GM21526 (cell line): ENCODE data around the gene GLIS1.

Source experiments
- ATAC-seq: cut with Tn5 transposase; IDR thresholded peaks from one replicate; pipeline ENCODE4 v1.9.1; 2021; ENCODE audit warnings: moderate library complexity; ENCODE audit not compliant: unreplicated experiment, low FRiP score

Gene GLIS1

GRCh38 chr1:53518775-53519174 is 220.2 kb downstream of the GLIS1 start:
- ATAC-seq = no peak

GRCh38 chr1:53517821-53518352 is 221.1 kb downstream of the GLIS1 start:
- no peak for ATAC-seq

GRCh38 chr1:53517109-53517508 is 221.9 kb downstream of the GLIS1 start:
- ATAC-seq = no peak

GRCh38 chr1:53516181-53516580 is 222.8 kb downstream of the GLIS1 start:
- no peak for ATAC-seq

- ATAC-seq = no peak
Measured at GRCh38 chr1:53514436-53514835, 224.5 kb downstream of the GLIS1 start.

GRCh38 chr1:53513846-53514245 is 225.1 kb downstream of the GLIS1 start:
- no peak for ATAC-seq

- ATAC-seq = no peak
Measured at GRCh38 chr1:53512807-53513755, 225.9 kb downstream of the GLIS1 start.

GRCh38 chr1:53511933-53512806 is 226.8 kb downstream of the GLIS1 start:
- no peak for ATAC-seq

- no peak for ATAC-seq
Measured at GRCh38 chr1:53511323-53511932, 227.5 kb downstream of the GLIS1 start.

GRCh38 chr1:53510215-53510614 is 228.7 kb downstream of the GLIS1 start:
- no peak for ATAC-seq

- ATAC-seq = no peak
Measured at GRCh38 chr1:53509775-53510174, 229.2 kb downstream of the GLIS1 start.

- ATAC-seq = no peak
Measured at GRCh38 chr1:53508991-53509666, 229.8 kb downstream of the GLIS1 start.

- no peak for ATAC-seq
Measured at GRCh38 chr1:53508056-53508990, 230.6 kb downstream of the GLIS1 start.

GRCh38 chr1:53507116-53507820 is 231.7 kb downstream of the GLIS1 start:
- no peak for ATAC-seq

GRCh38 chr1:53506355-53507050 is 232.5 kb downstream of the GLIS1 start:
- ATAC-seq = no peak

- no peak for ATAC-seq
Measured at GRCh38 chr1:53505891-53506290, 233.1 kb downstream of the GLIS1 start.

- ATAC-seq = no peak
Measured at GRCh38 chr1:53505401-53505800, 233.6 kb downstream of the GLIS1 start.

- no peak for ATAC-seq
Measured at GRCh38 chr1:53504901-53505300, 234.1 kb downstream of the GLIS1 start.
